ENCODE results near the gene KAT8. TPM values are rescaled to one million over a fixed set of nuclear protein-coding genes. Genes with fewer than 3 reads are reported as not detected.
A peak's percentile ranks its signal among the peaks of the same experiment; 100 is the strongest.

KAT8 gene
- total RNA-seq, 6 experiments from 2014 or later: 20.4 to 29.9 (median 25.2) TPM

- ATAC-seq (peak in 1 of 4 donors; percentile 17), DNase-seq (no peak)
- TF ChIP-seq POLR2A (IDR thresholded peaks at IDR 0.05) (no peak), CTCF (IDR thresholded peaks at IDR 0.05) (no peak)
- Histone ChIP-seq H3K27me3 (no peaks in the 10 kb centered on the region), H3K27ac (no peak overlapping the region), H3K36me3 (peaks cover 0 to 41% (median 14%) of the 10 kb centered on the region in 4 donors), H3K4me1 (no peaks in the 10 kb centered on the region), H3K4me3 (no peak overlapping the region), H3K9me3 (no peaks in the 10 kb centered on the region)
- intact Hi-C loops (cut with DNase I): loop anchor here in 1 of 2 donors (10.0 kb wide), 1 partner anchor 96 kb away; the partner anchor contains the start of gene HSD3B7
- 60% methylated on average over 1 of the region's 13 CpGs for WGBS (ENCODE audit: insufficient coverage, low coverage, low lambda C conversion rate, missing lambda C conversion rate)
Observed at GRCh38 chr16:31080756-31081419, 36.6 kb upstream of the KAT8 start.

DNA sequence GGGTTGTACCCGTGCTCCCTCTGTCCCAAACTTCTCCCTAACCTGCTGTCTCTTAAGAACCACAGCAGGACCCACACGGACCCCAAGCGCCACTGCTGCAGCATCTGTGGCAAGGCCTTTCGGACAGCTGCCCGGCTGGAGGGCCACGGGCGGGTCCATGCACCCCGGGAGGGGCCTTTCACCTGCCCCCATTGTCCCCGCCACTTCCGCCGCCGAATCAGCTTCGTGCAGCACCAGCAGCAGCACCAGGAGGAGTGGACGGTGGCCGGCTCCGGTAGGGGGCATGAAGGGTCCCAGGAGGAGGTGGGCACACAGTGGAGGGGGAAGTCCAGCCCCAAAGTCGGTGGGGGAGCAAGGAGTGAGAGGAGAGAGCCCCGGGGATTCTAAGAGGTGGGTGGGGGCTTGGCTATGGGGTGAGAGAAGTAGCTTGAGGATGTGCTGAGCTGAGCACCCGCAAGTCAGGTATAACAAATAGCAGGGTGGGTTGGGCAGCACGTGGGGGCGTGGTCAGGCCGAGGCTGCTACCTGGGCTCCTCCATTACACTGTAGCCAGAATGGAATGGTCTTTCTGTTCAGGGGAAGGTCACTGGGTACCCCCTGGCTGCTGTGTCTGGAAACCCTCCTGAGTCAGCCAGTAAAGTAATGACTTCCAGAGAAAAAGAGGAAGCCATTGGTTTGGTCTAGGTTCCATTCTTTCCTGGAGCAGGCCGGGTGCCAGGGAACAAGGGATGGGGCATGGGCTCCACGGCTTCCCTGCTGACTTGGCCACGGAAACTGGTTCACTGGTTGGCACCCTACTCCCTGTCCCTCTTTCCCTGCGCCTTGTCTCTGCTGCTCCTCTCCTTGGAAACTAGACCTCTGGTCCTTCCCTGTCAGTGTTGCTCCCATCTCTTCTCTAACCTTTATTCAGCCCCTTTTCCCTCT lies 35.8 kb upstream of the KAT8 start:
- WGBS (ENCODE audit: insufficient coverage, low coverage, low lambda C conversion rate, missing lambda C conversion rate): 78% methylated on average over 11 of the region's 26 CpGs
- H3K36me3 ChIP-seq: peaks cover 0 to 40% (median 16%) of the 10 kb centered on the region in 4 donors

GRCh38 chr16:31082368-31083045 lies 35.0 kb upstream of the KAT8 start:
- no peak overlapping the region for H3K4me3 ChIP-seq
- H3K9me3 ChIP-seq: no peaks in the 10 kb centered on the region
- peak in 1 of 4 donors; percentile 6 for ATAC-seq
- TF ChIP-seq POLR2A (IDR thresholded peaks at IDR 0.05) (no peak), CTCF (IDR thresholded peaks at IDR 0.05) (no peak)
- no peak for DNase-seq
- no peaks in the 10 kb centered on the region for H3K4me1 ChIP-seq
- intact Hi-C loops (cut with DNase I): loop anchor here in 1 of 2 donors (10.0 kb wide), 1 partner anchor 98 kb away; the partner anchor contains the start of gene HSD3B7
- H3K27me3 ChIP-seq: no peaks in the 10 kb centered on the region
- no peak overlapping the region for H3K27ac ChIP-seq
- 73% methylated on average over 3 of the region's 14 CpGs for WGBS (ENCODE audit: insufficient coverage, low coverage, low lambda C conversion rate, missing lambda C conversion rate)
- H3K36me3 ChIP-seq: peaks cover 0 to 40% (median 19%) of the 10 kb centered on the region in 4 donors

More for the DNA sequence above, 35.8 kb upstream of the KAT8 start:
- Histone ChIP-seq H3K9me3 (no peaks in the 10 kb centered on the region), H3K4me3 (no peak overlapping the region), H3K27me3 (no peaks in the 10 kb centered on the region), H3K4me1 (no peaks in the 10 kb centered on the region), H3K27ac (no peak overlapping the region)
- TF ChIP-seq POLR2A (IDR thresholded peaks at IDR 0.05): no peak
- TF ChIP-seq CTCF (IDR thresholded peaks at IDR 0.05): no peak
- DNase-seq (peak in 1 of 3 donors; percentile 20), ATAC-seq (peak in 1 of 4 donors; percentile 11)
- intact Hi-C loops (cut with DNase I): loop anchor here in 1 of 2 donors (10.0 kb wide), 1 partner anchor 97 kb away; the partner anchor contains the start of gene HSD3B7

DNA sequence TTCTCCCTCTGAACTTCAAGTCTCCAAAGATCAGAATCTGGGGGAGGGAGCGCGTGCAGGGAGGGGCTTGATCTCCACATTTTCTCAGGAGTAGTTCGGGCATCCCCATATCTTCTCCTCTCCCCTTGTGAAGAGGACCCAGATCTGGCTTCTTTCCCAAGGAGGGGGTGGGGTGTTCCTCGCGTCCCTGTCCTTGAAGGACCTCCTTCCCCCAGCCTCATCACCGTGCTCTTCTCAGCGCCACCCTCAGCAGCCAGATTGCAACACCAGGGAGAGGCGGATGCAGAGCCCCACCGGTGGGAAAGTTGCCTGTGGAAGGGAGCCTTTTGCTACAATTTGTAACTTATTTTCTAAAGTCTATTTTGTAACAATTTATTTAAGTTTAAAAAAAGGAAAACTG lies 34.4 kb upstream of the KAT8 start:
- peaks cover 0 to 45% (median 19%) of the 10 kb centered on the region in 4 donors for H3K36me3 ChIP-seq
- no peaks in the 10 kb centered on the region for H3K9me3 ChIP-seq
- H3K4me1 ChIP-seq: no peaks in the 10 kb centered on the region
- no peaks in the 10 kb centered on the region for H3K27me3 ChIP-seq
- WGBS (ENCODE audit: insufficient coverage, low coverage, low lambda C conversion rate, missing lambda C conversion rate): 57% methylated on average over 7 of the region's 9 CpGs
- no peak overlapping the region for H3K4me3 ChIP-seq
- H3K27ac ChIP-seq: no peak overlapping the region
- intact Hi-C loops (cut with DNase I): loop anchor here in 1 of 2 donors (10.0 kb wide), 1 partner anchor 98 kb away; the partner anchor contains the start of gene HSD3B7
- TF ChIP-seq CTCF (IDR thresholded peaks at IDR 0.05) (no peak), POLR2A (IDR thresholded peaks at IDR 0.05) (no peak)
- ATAC-seq (no peak), DNase-seq (no peak)
